SHP77 treated with DMSO at 0.1 percent for 48 hours (cell line): ENCODE measurements around the gene RAB30.

Experiments used
- DNase-seq: peaks from one replicate; lab custom pipeline; 2025; lab: John Stamatoyannopoulos, UW

RAB30 gene

GRCh38 chr11:83070731-83071566 lies 748 bp downstream of the RAB30 start:
- DNase-seq: no peak

GRCh38 chr11:83070044-83070701 lies 1.5 kb downstream of the RAB30 start:
- no peak for DNase-seq

- peak; percentile 19 for DNase-seq
Observed at GRCh38 chr11:83069441-83070043, 2.2 kb downstream of the RAB30 start.

GRCh38 chr11:83068568-83068967 lies 3.1 kb downstream of the RAB30 start:
- DNase-seq: no peak

- DNase-seq: no peak
Observed at GRCh38 chr11:83064011-83064410, 7.7 kb downstream of the RAB30 start.

- DNase-seq: no peak
Observed at GRCh38 chr11:83063073-83063754, 8.5 kb downstream of the RAB30 start.

GRCh38 chr11:83061883-83062282 lies 9.8 kb downstream of the RAB30 start:
- no peak for DNase-seq

GRCh38 chr11:83060965-83061364 lies 10.7 kb downstream of the RAB30 start:
- DNase-seq: no peak

GRCh38 chr11:83057721-83058120 lies 14.0 kb downstream of the RAB30 start:
- no peak for DNase-seq

- no peak for DNase-seq
Observed at GRCh38 chr11:83056611-83057010, 15.1 kb downstream of the RAB30 start.

GRCh38 chr11:83056204-83056603 lies 15.5 kb downstream of the RAB30 start:
- no peak for DNase-seq

GRCh38 chr11:83054904-83055380 lies 16.8 kb downstream of the RAB30 start:
- peak; percentile 86 for DNase-seq

GRCh38 chr11:83054001-83054400 lies 17.7 kb downstream of the RAB30 start:
- no peak for DNase-seq

- peak; percentile 30 for DNase-seq
Observed at GRCh38 chr11:83051760-83052671, 19.7 kb downstream of the RAB30 start.

- DNase-seq: no peak
Observed at GRCh38 chr11:83047515-83048225, 24.0 kb downstream of the RAB30 start.

GRCh38 chr11:83046621-83047172 lies 25.0 kb downstream of the RAB30 start:
- DNase-seq: no peak

- DNase-seq: no peak
Observed at GRCh38 chr11:83044958-83045712, 26.6 kb downstream of the RAB30 start.

GRCh38 chr11:83042964-83043711 lies 28.6 kb downstream of the RAB30 start:
- DNase-seq: no peak

GRCh38 chr11:83041126-83041525 lies 30.6 kb downstream of the RAB30 start:
- DNase-seq: no peak
